Measurements from ENCODE around the gene DIP2C.
"Not testable (repeated sequence)": the region's sequence is repeated elsewhere in the genome, so short reads cannot be mapped to it uniquely, and the experiment has no call there.

Gene DIP2C

GRCh38 chr10:718143-718700 is 28.8 kb upstream of the DIP2C start:
- H3K27ac ChIP-seq (ENCODE audit: low read length), result no peak overlapping the region
- H3K4me1 ChIP-seq (ENCODE audit: insufficient read depth, low read length), result no peaks in the 10 kb centered on the region
- H3K9me3 ChIP-seq (ENCODE audit: insufficient read depth, low read depth, low read length), result peaks cover 20% of the 10 kb centered on the region
- H3K27me3 ChIP-seq (ENCODE audit: insufficient read depth, low read length), result no peaks in the 10 kb centered on the region
- H3K9ac ChIP-seq (ENCODE audit: low read depth, low read length), result no peak overlapping the region
- no peaks in the 10 kb centered on the region for H3K36me3 ChIP-seq (ENCODE audit: insufficient read depth, low read depth, low read length)
- no peak overlapping the region for H3K4me3 ChIP-seq (ENCODE audit: low read length)

GRCh38 chr10:717458-717857 is 28.0 kb upstream of the DIP2C start:
- Histone ChIP-seq H3K9me3 (ENCODE audit: insufficient read depth, low read depth, low read length) (peaks cover 24% of the 10 kb centered on the region), H3K4me1 (ENCODE audit: insufficient read depth, low read length) (no peaks in the 10 kb centered on the region), H3K27me3 (ENCODE audit: insufficient read depth, low read length) (no peaks in the 10 kb centered on the region), H3K4me3 (ENCODE audit: low read length) (no peak overlapping the region), H3K9ac (ENCODE audit: low read depth, low read length) (no peak overlapping the region), H3K36me3 (ENCODE audit: insufficient read depth, low read depth, low read length) (no peaks in the 10 kb centered on the region), H3K27ac (ENCODE audit: low read length) (no peak overlapping the region)

- Histone ChIP-seq H3K27me3 (ENCODE audit: insufficient read depth, low read length) (no peaks in the 10 kb centered on the region), H3K27ac (ENCODE audit: low read length) (no peak overlapping the region), H3K36me3 (ENCODE audit: insufficient read depth, low read depth, low read length) (no peaks in the 10 kb centered on the region), H3K9me3 (ENCODE audit: insufficient read depth, low read depth, low read length) (peaks cover 24% of the 10 kb centered on the region), H3K4me3 (ENCODE audit: low read length) (no peak overlapping the region), H3K4me1 (ENCODE audit: insufficient read depth, low read length) (no peaks in the 10 kb centered on the region), H3K9ac (ENCODE audit: low read depth, low read length) (no peak overlapping the region)
Measured at GRCh38 chr10:716821-717220, 27.4 kb upstream of the DIP2C start.

- Histone ChIP-seq H3K4me1 (ENCODE audit: insufficient read depth, low read length) (no peaks in the 10 kb centered on the region), H3K27me3 (ENCODE audit: insufficient read depth, low read length) (no peaks in the 10 kb centered on the region), H3K4me3 (ENCODE audit: low read length) (no peak overlapping the region)
Measured at GRCh38 chr10:714214-714613, 24.7 kb upstream of the DIP2C start.

GRCh38 chr10:712575-712974 is 23.1 kb upstream of the DIP2C start:
- Histone ChIP-seq H3K36me3 (ENCODE audit: insufficient read depth, low read depth, low read length) (no peaks in the 10 kb centered on the region), H3K9me3 (ENCODE audit: insufficient read depth, low read depth, low read length) (peaks cover 24% of the 10 kb centered on the region), H3K27ac (ENCODE audit: low read length) (no peak overlapping the region), H3K4me1 (ENCODE audit: insufficient read depth, low read length) (no peaks in the 10 kb centered on the region), H3K4me3 (ENCODE audit: low read length) (no peak overlapping the region), H3K27me3 (ENCODE audit: insufficient read depth, low read length) (0 out of 2 replicates have a peak, but pooled peaks cover under 1% of the 10 kb centered on the region), H3K9ac (ENCODE audit: low read depth, low read length) (no peak overlapping the region)

More at GRCh38 chr10:714214-714613, 24.7 kb upstream of the DIP2C start:
- Histone ChIP-seq H3K9ac (ENCODE audit: low read depth, low read length) (no peak overlapping the region), H3K9me3 (ENCODE audit: insufficient read depth, low read depth, low read length) (peaks cover 24% of the 10 kb centered on the region), H3K36me3 (ENCODE audit: insufficient read depth, low read depth, low read length) (no peaks in the 10 kb centered on the region), H3K27ac (ENCODE audit: low read length) (no peak overlapping the region)

GRCh38 chr10:712089-712488 is 22.6 kb upstream of the DIP2C start:
- Histone ChIP-seq H3K27ac (ENCODE audit: low read length) (no peak overlapping the region), H3K27me3 (ENCODE audit: insufficient read depth, low read length) (peaks cover 5% of the 10 kb centered on the region; the same call in 1 of the 2 replicates), H3K36me3 (ENCODE audit: insufficient read depth, low read depth, low read length) (no peaks in the 10 kb centered on the region), H3K4me3 (ENCODE audit: low read length) (no peak overlapping the region), H3K9ac (ENCODE audit: low read depth, low read length) (no peak overlapping the region), H3K9me3 (ENCODE audit: insufficient read depth, low read depth, low read length) (peaks cover 24% of the 10 kb centered on the region), H3K4me1 (ENCODE audit: insufficient read depth, low read length) (no peaks in the 10 kb centered on the region)

GRCh38 chr10:707861-708260 is 18.4 kb upstream of the DIP2C start:
- Histone ChIP-seq H3K9ac (ENCODE audit: low read depth, low read length) (no peak overlapping the region), H3K27ac (ENCODE audit: low read length) (no peak overlapping the region), H3K27me3 (ENCODE audit: insufficient read depth, low read length) (peaks cover 8% of the 10 kb centered on the region; the same call in 1 of the 2 replicates), H3K36me3 (ENCODE audit: insufficient read depth, low read depth, low read length) (no peaks in the 10 kb centered on the region), H3K4me3 (ENCODE audit: low read length) (no peak overlapping the region), H3K4me1 (ENCODE audit: insufficient read depth, low read length) (no peaks in the 10 kb centered on the region), H3K9me3 (ENCODE audit: insufficient read depth, low read depth, low read length) (no peaks in the 10 kb centered on the region)

- Histone ChIP-seq H3K36me3 (ENCODE audit: insufficient read depth, low read depth, low read length) (no peaks in the 10 kb centered on the region), H3K9me3 (ENCODE audit: insufficient read depth, low read depth, low read length) (no peaks in the 10 kb centered on the region), H3K4me1 (ENCODE audit: insufficient read depth, low read length) (no peaks in the 10 kb centered on the region), H3K27me3 (ENCODE audit: insufficient read depth, low read length) (peaks cover 8% of the 10 kb centered on the region; the same call in 1 of the 2 replicates), H3K4me3 (ENCODE audit: low read length) (no peak overlapping the region), H3K27ac (ENCODE audit: low read length) (no peak overlapping the region), H3K9ac (ENCODE audit: low read depth, low read length) (no peak overlapping the region)
Measured at GRCh38 chr10:707456-707855, 18.0 kb upstream of the DIP2C start.

GRCh38 chr10:703118-703517 is 13.7 kb upstream of the DIP2C start:
- no peak overlapping the region for H3K27ac ChIP-seq (ENCODE audit: low read length)
- H3K27me3 ChIP-seq (ENCODE audit: insufficient read depth, low read length), result peaks cover 14% of the 10 kb centered on the region; the same call in 1 of the 2 replicates
- no peaks in the 10 kb centered on the region for H3K4me1 ChIP-seq (ENCODE audit: insufficient read depth, low read length)
- H3K9ac ChIP-seq (ENCODE audit: low read depth, low read length), result no peak overlapping the region
- no peaks in the 10 kb centered on the region for H3K36me3 ChIP-seq (ENCODE audit: insufficient read depth, low read depth, low read length)
- no peaks in the 10 kb centered on the region for H3K9me3 ChIP-seq (ENCODE audit: insufficient read depth, low read depth, low read length)
- H3K4me3 ChIP-seq (ENCODE audit: low read length), result no peak overlapping the region

GRCh38 chr10:700183-700582 is 10.7 kb upstream of the DIP2C start:
- H3K9me3 ChIP-seq (ENCODE audit: insufficient read depth, low read depth, low read length); H3K4me1 ChIP-seq (ENCODE audit: insufficient read depth, low read length); H3K9ac ChIP-seq (ENCODE audit: low read depth, low read length); H3K27ac ChIP-seq (ENCODE audit: low read length); H3K4me3 ChIP-seq (ENCODE audit: low read length); H3K36me3 ChIP-seq (ENCODE audit: insufficient read depth, low read depth, low read length); H3K27me3 ChIP-seq (ENCODE audit: insufficient read depth, low read length): not testable (repeated sequence)

GRCh38 chr10:697097-697875 is 7.8 kb upstream of the DIP2C start:
- Histone ChIP-seq H3K4me1 (ENCODE audit: insufficient read depth, low read length) (peaks cover 5% of the 10 kb centered on the region; the same call in 1 of the 2 replicates), H3K9me3 (ENCODE audit: insufficient read depth, low read depth, low read length) (no peaks in the 10 kb centered on the region), H3K9ac (ENCODE audit: low read depth, low read length) (no peak overlapping the region), H3K27ac (ENCODE audit: low read length) (no peak overlapping the region), H3K36me3 (ENCODE audit: insufficient read depth, low read depth, low read length) (no peaks in the 10 kb centered on the region), H3K27me3 (ENCODE audit: insufficient read depth, low read length) (peaks cover 12% of the 10 kb centered on the region; the same call in 1 of the 2 replicates), H3K4me3 (ENCODE audit: low read length) (no peak overlapping the region)

- Histone ChIP-seq H3K36me3 (ENCODE audit: insufficient read depth, low read depth, low read length) (no peaks in the 10 kb centered on the region), H3K9me3 (ENCODE audit: insufficient read depth, low read depth, low read length) (no peaks in the 10 kb centered on the region), H3K9ac (ENCODE audit: low read depth, low read length) (no peak overlapping the region), H3K27me3 (ENCODE audit: insufficient read depth, low read length) (peaks cover 17% of the 10 kb centered on the region), H3K4me3 (ENCODE audit: low read length) (no peak overlapping the region), H3K27ac (ENCODE audit: low read length) (no peak overlapping the region), H3K4me1 (ENCODE audit: insufficient read depth, low read length) (peaks cover 5% of the 10 kb centered on the region; the same call in 1 of the 2 replicates)
Measured at GRCh38 chr10:695396-695795, 5.9 kb upstream of the DIP2C start.

All from iPS-20b (cell line).